ENCODE measurements around the gene MOBP.

- TF ChIP-seq CTCF (IDR thresholded peaks at IDR 0.05; ENCODE audit: low read depth, low read length, poor library complexity, severe bottlenecking), result no peak
- TF ChIP-seq EZH2phosphoT487 (IDR thresholded peaks at IDR 0.05; ENCODE audit: borderline replicate concordance, low read length), result no peak
Observed at GRCh38 chr3:39457361-39457760, 10.1 kb upstream of the MOBP start.
